Fibroblast of mammary gland (primary cell): ENCODE measurements around the gene MTCL1.
A peak's percentile ranks its signal among the peaks of the same experiment; 100 is the strongest.

Experiments used
- DNase-seq: peaks from one replicate; pipeline ENCODE4 v3.0.0-alpha.2; 2010; ENCODE audit warnings: low read depth
- H3K4me3 ChIP-seq: 2 replicates; pipeline ENCODE4 v1.5.1; 2011; ENCODE audit warnings: low read depth, mild to moderate bottlenecking, low read length, moderate library complexity; ENCODE audit not compliant: control insufficient read depth
- TF ChIP-seq, protein P1 (sequence below): conservative IDR thresholded peaks from 2 replicates; pipeline ENCODE4 v1.5.1; 2011; ENCODE audit warnings: low read depth, low read length, inconsistent platforms; ENCODE audit not compliant: control insufficient read depth, insufficient read depth

The MTCL1 gene

DNA sequence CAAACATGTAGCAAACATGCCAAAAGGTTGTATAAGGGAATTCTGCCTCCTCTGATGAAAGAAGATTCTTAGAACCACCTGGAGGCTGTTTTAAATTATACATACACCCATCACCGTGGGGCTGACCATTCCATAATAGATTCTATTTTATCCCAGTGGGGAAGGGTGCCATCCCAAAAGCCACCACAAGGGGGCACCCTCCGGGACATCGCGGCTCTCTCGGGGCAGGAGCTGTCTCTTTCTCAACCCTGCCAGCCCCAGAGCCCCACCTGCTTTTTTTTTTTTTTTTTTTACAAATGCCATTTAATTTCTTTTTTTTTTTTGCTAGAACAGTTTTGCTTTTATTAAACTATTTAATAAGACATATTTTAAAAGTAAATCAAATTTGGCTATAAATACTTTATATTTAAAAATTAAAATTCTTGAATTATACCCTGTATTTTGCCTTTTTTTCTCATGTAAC lies 8.6 kb upstream of the MTCL1 start:
- no peak overlapping the region for H3K4me3 ChIP-seq
- peak; percentile 58 for DNase-seq
- TF ChIP-seq, protein P1, sequence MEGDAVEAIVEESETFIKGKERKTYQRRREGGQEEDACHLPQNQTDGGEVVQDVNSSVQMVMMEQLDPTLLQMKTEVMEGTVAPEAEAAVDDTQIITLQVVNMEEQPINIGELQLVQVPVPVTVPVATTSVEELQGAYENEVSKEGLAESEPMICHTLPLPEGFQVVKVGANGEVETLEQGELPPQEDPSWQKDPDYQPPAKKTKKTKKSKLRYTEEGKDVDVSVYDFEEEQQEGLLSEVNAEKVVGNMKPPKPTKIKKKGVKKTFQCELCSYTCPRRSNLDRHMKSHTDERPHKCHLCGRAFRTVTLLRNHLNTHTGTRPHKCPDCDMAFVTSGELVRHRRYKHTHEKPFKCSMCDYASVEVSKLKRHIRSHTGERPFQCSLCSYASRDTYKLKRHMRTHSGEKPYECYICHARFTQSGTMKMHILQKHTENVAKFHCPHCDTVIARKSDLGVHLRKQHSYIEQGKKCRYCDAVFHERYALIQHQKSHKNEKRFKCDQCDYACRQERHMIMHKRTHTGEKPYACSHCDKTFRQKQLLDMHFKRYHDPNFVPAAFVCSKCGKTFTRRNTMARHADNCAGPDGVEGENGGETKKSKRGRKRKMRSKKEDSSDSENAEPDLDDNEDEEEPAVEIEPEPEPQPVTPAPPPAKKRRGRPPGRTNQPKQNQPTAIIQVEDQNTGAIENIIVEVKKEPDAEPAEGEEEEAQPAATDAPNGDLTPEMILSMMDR = peak; percentile 88

DNA sequence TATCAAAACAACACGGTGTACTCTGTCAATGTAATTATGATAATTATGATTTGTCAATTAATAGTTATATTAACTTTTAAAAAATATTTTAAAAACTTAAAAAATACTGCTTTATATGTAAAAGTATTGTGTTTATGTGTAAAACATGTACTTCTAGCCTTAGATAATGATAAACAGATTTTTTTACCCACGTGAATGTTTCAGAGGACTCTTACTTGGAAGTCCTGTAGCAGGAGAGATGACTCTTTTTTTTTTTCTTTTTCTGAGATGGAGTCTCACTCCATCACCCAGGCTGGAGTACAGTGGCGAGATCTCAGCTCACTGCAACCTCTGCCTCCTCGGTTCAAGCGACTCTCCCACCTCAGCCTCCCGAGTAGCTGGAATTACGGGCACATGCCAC lies 6.2 kb upstream of the MTCL1 start:
- no peak overlapping the region for H3K4me3 ChIP-seq
- TF ChIP-seq, protein P1 = no peak
- peak; percentile 26 for DNase-seq

DNA sequence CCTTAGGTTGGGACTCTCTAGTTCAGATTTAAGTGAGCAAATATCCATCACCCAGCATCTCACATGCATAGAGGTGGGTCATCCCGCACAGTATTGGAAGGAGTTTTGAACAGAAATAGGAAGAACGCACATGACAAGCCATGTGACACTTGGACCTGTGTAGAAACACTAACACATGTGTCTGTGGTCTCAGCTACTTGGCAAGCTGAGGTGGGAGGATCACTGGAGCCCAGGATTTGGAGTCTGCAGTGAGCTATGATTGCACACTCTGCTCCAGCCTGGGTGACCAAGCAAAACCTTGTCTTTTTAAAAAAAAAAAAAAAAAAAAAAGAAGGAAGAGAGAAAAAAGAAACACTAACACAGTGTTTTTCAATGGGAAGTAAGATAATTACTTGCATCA lies 5.4 kb upstream of the MTCL1 start:
- peak; percentile 55 for DNase-seq
- no peak overlapping the region for H3K4me3 ChIP-seq
- TF ChIP-seq, protein P1 = no peak

DNA sequence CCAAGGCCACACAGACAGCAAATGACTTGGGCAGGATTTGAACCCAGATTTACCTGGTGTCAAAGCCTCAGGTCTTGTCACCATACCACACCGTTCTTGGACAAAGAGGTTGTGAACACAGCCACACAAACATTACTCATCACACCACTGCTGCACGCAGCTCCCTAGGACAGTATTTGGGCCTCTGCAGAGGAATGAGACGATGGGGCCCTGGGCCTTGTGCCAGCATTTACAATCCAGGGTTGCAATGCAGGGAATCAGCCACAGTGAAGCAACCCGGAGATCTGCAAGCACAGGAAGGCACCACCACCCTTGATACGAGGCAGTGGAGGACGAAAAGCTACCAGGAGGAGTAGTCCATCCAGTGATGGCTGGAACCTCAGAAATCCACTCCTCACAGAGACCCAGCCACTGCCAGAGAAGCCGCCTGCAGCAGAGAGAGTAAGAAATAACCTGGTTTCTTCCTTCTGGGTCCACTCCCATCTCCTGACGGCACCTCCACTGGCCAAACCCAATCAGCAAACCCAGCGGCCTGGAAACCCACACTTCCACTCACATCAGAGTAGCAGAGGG lies 3.7 kb upstream of the MTCL1 start:
- no peak overlapping the region for H3K4me3 ChIP-seq
- peak; percentile 66 for DNase-seq
- TF ChIP-seq, protein P1 = no peak

DNA sequence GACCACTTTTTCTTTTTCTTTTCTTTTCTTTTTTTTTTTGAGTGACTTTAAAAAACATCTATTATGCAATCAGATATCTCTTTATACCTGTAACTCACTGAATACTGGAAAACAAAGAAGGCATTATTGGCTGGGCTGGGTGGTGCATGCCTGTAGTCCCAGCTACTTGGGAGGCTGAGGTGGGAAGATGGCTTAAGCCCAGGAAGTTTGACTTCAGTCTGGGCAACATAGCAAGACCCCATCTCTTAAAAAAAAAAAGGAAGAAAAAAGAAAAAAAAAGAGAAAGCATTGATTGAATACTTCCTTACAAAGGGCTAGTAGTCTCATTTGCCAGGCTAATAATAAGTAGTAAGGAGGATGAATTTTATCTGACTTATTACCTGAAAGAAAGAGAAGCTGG lies 2.7 kb upstream of the MTCL1 start:
- TF ChIP-seq, protein P1 = no peak
- no peak for DNase-seq
- no peak overlapping the region for H3K4me3 ChIP-seq

DNA sequence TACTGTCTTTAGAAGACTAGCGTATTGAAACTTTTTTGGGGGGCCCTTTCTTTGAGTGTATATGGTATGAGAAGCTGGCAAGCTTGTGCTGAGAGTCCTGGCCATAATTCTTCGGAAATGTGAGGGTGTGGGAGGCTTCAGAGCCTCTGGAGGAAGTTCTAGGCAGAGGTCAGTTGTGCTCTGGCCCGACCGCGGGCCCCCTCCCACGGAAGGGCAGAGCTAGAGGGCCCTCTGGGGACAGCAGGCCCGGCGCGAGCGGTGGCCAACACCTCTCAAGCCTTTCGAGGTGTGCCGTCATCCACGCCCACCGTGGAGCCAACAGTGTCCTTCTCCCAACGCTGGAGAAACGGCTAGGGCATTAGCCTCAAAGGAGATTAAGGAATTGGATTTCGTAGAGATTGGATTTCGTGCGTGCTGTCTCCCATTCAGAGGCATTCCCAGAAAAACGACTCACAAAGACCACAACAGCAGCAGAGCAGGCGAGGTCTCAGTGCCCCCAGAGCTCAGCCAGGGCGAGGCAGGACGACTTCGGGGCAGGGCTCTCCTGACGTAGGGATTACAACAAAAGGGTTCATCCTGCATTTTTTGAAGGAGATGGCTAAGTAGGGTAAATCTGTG lies 2.2 kb upstream of the MTCL1 start:
- DNase-seq = no peak
- no peak overlapping the region for H3K4me3 ChIP-seq
- TF ChIP-seq, protein P1 = no peak
